GM10248 (cell line): Measurements from ENCODE around the gene MUC2.

ENCODE experiments used
- CTCF ChIA-PET: fragments of 300-600 bp; sonication (Branson Sonifier 250); formaldehyde crosslinking; extraction: SDS; loops from one replicate; lab custom pipeline; 2021; ENCODE audit warnings: antibody characterized with exemption; lab: Yijun Ruan, JAX
- POLR2A ChIA-PET: fragments of 350-650 bp; sonication (Branson Sonifier 250); formaldehyde crosslinking; extraction: SDS; loops from one replicate; lab custom pipeline; 2020; ENCODE audit warnings: antibody characterized with exemption; lab: Yijun Ruan, JAX
- DNase-seq: peaks from one replicate; pipeline ENCODE4 v3.0.0; 2012; ENCODE audit errors: extremely low spot score
- CTCF ChIP-seq: IDR thresholded peaks from 2 replicates; pipeline ENCODE4 v1.5.1; 2012; ENCODE audit warnings: mild to moderate bottlenecking, low read depth; ENCODE audit errors: extremely low read depth, missing control alignments, control extremely low read depth

MUC2 gene

DNA sequence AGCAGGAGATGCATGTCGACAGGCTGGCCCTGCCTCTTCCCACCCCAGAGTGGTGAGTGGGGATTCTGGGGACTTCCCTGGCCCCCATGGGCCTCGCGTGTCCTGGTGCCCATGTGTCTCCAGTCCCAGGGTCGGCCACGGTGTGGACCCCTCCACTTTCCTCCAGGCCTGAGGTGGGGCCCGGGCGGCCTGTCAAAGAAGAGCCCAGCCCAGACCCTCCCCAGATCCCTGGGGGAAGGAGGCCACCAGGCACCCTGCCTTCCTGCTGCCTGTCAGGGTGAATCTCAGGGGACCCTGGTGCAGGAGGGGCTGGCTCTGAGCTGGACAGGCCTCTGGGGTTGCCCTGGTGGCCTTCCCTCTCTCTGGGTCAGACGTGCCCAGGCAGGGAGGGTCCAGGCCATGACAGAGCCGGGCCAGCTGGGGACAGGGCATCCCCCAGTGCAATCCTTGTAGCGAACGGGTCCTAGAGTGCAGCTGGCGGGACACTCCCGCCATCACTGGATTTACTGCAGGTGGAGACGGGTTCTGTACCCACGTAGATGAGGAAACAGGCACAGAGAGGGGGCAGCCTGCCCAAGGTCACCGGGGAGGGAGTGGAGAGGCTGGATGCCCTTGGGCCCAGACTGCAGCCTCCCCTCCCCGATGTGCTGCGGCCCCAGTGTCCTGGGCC lies 24.6 kb upstream of the MUC2 start:
- CTCF ChIA-PET: interaction anchor here (0.7 to 3.4 kb wide), 12 partner anchors 7 to 223 kb away, joined by 3 to 48 read pairs (median 6); partner anchors contain the start of genes CD151, CRACR2B, POLR2L and TSPAN4
- no peak for TF ChIP-seq CTCF
- POLR2A ChIA-PET: no interaction called here
- no peak for DNase-seq

GRCh38 chr11:1050581-1051355 lies 23.9 kb upstream of the MUC2 start:
- POLR2A ChIA-PET: no interaction called here
- peak; percentile 95 for TF ChIP-seq CTCF
- CTCF ChIA-PET: interaction anchor here (0.7 to 3.4 kb wide), 19 partner anchors 8 to 223 kb away, joined by 3 to 48 read pairs (median 4); partner anchors contain the start of genes CD151, CRACR2B, POLR2L and TSPAN4
- DNase-seq: peak; percentile 93

DNA sequence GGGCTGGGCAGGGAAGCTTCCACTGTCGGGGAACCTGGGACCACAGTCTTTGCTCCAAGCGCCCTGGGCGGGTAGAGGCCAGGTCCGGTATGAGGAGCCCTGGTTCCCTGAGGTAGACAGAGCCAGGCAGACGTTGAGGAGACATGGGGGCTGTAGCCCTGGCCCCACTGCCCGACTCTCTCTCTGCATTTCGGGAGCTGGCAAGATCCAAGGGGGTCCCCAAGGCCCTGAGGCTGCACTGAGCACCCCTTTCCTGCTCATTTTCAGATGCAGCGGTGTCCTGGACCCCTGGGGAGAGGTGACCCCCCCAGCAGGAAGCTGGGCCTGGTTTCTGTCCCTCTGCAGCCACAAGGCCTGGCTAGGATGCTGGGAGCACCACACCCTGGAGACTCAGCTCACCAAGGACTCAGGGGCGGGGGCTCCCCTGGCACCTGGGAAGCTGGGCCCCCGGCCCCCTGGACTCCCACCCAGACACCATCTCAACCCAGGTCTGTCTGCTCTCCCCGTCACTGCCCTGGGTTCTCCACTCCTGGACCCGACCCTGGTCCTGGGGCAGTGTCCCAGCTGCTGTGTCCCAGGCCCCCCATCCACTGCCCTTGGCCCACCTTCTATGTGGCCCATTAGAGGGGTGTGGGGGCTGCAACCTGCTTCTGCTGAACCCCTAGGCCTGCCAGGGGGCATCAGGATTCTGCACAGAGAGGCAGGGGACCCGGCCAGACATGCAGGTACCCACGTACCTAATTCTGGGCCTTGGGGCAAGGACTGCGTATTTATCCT lies 23.1 kb upstream of the MUC2 start:
- DNase-seq: no peak
- no peak for TF ChIP-seq CTCF
- CTCF ChIA-PET: interaction anchor here (0.8 to 3.4 kb wide), 19 partner anchors 9 to 224 kb away, joined by 3 to 48 read pairs (median 4); partner anchors contain the start of genes CD151, CRACR2B, POLR2L and TSPAN4
- POLR2A ChIA-PET: no interaction called here

DNA sequence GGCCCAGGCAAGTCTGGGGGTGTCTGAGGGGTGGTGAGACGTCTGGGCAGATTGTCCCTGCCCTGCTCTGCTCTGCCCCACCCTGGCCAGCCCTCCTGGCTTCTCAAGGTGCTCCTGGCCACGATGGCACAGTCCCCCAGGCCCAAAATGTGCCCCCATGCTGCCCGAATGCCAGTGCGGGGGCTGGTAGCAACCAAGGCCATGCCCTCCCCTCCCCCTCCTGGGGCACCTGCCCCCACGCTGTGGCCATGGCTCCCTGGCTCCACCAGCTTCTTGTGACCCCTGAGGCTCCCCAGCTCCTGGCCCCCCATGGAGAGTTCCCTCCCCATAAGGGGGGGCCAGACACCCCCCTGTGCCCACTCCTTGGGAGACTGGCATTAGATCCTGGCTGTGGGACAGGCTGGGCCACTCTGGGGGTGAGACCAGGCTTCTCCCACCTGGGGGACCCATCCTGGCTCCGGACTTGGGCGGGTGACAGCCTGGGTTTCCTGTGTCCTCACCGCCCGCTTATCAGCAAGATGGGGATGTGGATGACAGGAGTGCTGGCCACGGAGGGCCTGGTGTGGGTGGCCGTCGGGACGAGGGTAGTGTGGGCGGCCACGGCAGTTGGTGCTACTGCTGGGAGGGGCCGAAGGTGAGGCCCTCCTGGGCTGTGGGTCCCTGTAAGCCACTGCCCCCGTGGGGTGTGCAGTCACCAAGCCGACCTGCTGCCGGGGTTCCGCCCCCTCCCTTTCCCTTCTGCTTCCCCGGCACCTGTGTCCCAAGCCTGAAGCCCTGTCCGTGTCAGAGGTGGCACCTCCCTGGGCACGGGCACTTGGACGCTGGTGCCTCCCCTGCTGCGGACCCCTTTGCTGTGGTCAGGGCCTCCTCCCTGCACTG lies 22.3 kb upstream of the MUC2 start:
- no peak for TF ChIP-seq CTCF
- ChIA-PET POLR2A (no interaction called here), CTCF (interaction anchor here (0.8 to 3.4 kb wide), 12 partner anchors 10 to 209 kb away, joined by 3 to 48 read pairs (median 5); partner anchors contain the start of gene TSPAN4)
- no peak for DNase-seq

DNA sequence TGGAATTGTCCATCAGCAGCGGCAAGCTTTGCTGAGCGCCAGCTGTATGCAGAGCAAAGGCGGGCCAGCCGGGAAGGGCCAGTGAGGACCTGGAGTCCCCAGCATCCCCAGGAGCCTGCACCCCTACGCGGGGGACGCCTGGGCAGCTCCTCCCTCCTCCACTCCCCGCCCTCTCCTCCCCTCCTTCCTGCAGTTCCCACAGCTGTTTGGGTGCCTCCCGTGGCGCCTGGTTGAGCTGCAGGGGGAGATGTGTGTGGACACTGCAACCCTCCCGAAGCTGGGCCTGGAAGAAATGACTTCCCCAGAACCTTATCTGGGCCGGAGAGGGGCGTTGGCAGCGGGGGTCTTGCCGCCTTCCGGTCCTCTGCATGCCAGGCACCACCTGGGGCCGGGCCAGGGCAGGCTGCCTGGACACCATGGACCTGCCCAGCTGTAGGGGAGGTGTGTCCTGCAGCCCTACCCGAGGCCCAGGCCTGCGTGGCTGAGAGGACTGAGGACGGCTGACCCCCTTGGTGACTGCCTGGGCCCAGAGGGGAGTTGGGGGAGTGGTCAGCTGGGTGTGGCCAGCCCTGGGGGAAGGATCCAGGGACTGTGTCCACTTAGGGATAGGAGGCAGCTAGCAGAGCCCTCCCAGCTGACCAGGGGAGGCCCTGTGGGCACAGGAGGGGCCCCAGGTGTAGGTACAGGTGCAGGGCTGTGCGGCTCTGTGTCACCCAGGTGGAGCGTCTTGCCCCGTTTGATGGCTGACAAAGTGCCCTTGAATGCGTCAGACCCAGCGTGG lies 21.4 kb upstream of the MUC2 start:
- ChIA-PET CTCF (interaction anchor here (0.8 to 3.2 kb wide), 2 partner anchors 205 to 210 kb away, joined by 3 to 13 read pairs; partner anchors contain the start of gene TSPAN4), POLR2A (no interaction called here)
- DNase-seq: no peak

More for the DNA sequence above, 21.4 kb upstream of the MUC2 start:
- TF ChIP-seq CTCF: no peak
